ENCODE measurements around the gene DLX6.
"Not testable (repeated sequence)": the region's sequence is repeated elsewhere in the genome, so short reads cannot be mapped to it uniquely, and the experiment has no call there.

The DLX6 gene

GRCh38 chr7:97024209-97025129 lies 19.1 kb downstream of the DLX6 start, which contains the start of gene DLX5:
Gene DLX5 (minus strand): TSS chr7:97024831. CDS start chr7:97024623, 208 bp downstream.
- DNase-seq, result no peak

GRCh38 chr7:97025130-97025499 lies 19.8 kb downstream of the DLX6 start:
- DNase-seq, result no peak

- DNase-seq, result no peak
These were observed 20.8 kb downstream of the DLX6 start for GRCh38 chr7:97025983-97026714.

DNA sequence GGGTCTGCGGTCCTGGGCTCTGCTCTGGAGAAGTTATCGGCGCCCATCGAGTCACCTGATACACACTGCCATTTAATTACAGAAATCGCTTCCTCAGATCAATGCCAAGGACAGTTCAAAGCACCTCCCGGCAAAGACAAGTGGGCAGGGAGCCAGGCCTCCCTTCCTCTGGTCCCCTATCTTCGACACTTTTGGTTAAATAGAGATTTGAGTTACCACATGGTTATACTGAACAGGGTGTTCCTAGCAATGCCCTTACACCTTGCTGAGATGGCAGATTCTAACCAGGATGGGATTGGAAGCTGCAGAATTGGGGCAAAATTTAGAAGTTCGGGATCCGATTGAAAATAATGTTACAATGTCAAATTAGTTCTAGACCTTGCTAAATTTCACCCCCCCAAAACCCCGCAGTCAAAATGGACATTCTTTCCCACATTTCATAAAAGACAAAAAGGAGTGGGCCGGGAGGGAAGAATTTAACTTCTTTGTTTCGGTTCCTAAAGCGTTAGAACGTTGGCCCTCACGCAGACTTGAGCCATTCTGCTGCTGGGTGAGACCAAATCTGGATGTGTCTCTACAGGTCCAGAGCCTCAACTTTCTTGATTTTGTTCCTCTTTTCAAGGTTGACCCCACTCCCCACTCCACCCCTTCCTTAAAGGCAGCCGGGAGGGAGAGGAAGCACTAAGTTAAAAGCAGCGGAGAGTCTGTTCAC lies 21.5 kb downstream of the DLX6 start:
- DNase-seq, result peak; percentile 49 to 53

DNA sequence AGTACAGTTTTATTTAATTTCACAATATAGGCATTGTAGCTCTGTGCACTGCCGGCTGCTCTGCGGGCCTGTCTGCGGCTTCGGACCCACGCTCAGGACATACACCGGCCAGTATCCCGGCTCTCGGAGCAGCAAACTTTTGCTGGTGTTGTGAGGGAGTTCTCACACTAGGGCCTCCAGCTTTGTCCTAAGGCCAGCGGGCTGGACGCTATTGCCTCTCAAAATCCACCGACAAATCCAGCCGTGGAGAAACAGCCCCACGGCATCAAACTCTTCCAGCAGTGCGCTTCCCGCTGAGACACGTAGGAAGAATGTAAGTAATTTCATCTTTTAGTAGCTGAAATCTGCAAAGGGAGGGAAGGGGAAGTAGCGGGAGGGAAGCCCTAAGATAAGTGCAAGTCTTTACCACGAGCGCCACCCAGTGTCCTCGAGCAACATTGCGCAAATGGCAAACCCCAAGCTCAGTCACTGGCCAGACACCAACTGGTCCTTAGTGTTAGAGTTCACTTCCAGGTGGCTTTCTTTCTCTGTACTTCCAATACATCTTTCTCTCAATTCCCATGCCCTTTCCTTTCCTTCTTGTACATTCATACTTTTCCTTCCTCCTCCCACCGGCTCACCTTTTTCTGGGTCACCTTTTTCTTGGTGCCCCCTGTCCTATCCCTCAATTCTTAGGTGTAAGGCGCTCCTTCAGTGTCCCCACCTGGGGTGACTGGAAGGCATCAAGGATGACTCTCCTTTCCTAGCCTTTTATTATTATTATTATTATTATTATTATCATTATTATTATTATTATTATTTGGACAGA lies 22.3 kb downstream of the DLX6 start:
- DNase-seq, result peak; percentile 84 to 85

GRCh38 chr7:97034213-97034852 lies 29.0 kb downstream of the DLX6 start:
- not testable (repeated sequence) for DNase-seq

DNA sequence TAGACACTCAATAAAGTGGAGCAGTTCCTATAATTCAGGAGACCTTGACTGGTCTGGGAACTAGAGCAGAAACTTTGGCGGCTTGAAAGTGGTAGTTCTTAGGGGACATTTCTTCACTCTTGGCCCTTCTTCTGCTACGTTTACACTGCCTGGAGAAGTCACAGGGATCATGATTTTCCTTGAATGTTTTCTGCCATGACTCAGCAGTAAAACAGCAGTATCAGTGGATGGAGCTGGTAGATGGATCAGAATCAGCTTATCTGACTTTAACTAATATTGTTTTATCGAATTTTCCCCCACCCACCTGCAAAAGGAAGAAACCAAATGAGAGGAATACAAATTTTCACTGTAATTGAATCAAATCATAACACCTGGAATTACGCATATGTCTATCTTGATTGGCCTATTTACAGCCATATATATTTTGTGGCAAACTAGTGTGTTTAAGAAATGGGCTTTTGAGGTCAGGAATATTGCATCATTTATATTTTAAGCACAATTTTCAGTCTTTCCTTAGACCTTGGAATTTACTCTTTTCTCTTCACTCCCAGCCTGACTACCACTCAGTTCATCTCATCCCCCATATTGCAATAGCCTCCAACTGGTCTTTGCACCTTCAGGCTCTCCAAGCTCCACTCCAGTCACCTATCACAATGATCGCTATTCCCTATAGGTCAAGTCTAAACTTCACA lies 34.2 kb downstream of the DLX6 start:
- DNase-seq, result no peak

DNA sequence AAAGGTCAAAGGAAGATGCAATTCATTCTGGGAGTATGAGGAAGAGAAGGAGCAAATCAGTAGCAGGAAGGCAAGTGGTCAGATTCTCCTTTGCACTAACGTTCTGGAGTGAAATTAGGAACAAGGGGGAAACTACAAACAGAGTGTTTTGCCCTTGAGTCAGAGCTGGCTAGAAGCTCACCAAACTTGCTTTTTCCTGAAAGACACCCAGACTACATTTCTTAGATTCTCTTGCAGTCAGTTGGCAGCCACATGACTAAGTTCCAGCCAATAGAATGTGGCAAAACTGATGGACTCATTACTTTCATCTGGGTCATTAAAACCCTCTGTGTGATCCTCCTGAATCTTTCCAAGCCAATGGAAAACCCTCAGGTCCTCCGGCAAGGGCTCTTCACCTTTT lies 37.9 kb downstream of the DLX6 start:
- DNase-seq, result no peak
